ENCODE results near the gene OXER1.

- TF ChIP-seq CTCF (IDR thresholded peaks at IDR 0.05) (no peak), POLR2A (IDR thresholded peaks at IDR 0.05) (no peak)
Observed at GRCh38 chr2:42784204-42784880, 20.4 kb upstream of the OXER1 start.
